SK-N-SH (cell line): ENCODE results near the gene MAPK1. TPM values are rescaled to one million over a fixed set of nuclear protein-coding genes. Genes with fewer than 3 reads are reported as not detected.

Source experiments
- CTCF ChIA-PET: fragments of 300-600, 350-600 bp; formaldehyde crosslinking; extraction: SDS; loops from one replicate; lab custom pipeline; 2021; lab: Yijun Ruan, JAX
- POLR2A ChIA-PET: fragments of 350-600 bp; sonication (Branson Sonifier 250); formaldehyde crosslinking; extraction: SDS; loops from one replicate; lab custom pipeline; 2020; ENCODE audit warnings: antibody characterized with exemption, inconsistent platforms; lab: Yijun Ruan, JAX
- DNase-seq: peaks from one replicate; pipeline ENCODE4 v3.0.0; 2012
- H2AFZ ChIP-seq: fragments of 200-600 bp; sonication (generic); 2 replicates; pipeline ENCODE4 v1.8.1; 2016; ENCODE audit warnings: antibody characterized with exemption, mild to moderate bottlenecking, low read depth
- H3F3A ChIP-seq: fragments of 200-600 bp; sonication (generic); replicated peaks from 2 replicates; pipeline ENCODE3; 2016; ENCODE audit warnings: antibody characterized with exemption, mild to moderate bottlenecking; ENCODE audit not compliant: insufficient read depth
- H3K27ac ChIP-seq, 2 experiments: fragments of 200-500 bp in 1 of 2; fragments of 200-600 bp in 1 of 2; sonication (Bioruptor generic) in 1 of 2; sonication (generic), shearing (Covaris generic) in 1 of 2; 2 replicates each; pipeline versions ENCODE4 v1.5.1 to v1.6.1; 2014 to 2016; ENCODE audit warnings: low read depth in 2 of 2, inconsistent platforms in 1 of 2, low read length in 1 of 2, mild to moderate bottlenecking in 1 of 2, mixed read lengths in 1 of 2
- H3K27me3 ChIP-seq: fragments of 200-600 bp; sonication (generic), shearing (Covaris generic); 2 replicates; pipeline ENCODE4 v1.6.1; 2016; ENCODE audit warnings: mixed run types; ENCODE audit not compliant: insufficient read depth
- H3K36me3 ChIP-seq, 2 experiments: fragments of 200-500 bp in 1 of 2; fragments of 200-600 bp in 1 of 2; sonication (Bioruptor generic) in 1 of 2; sonication (generic) in 1 of 2; replicated peaks in 1 of 2; 2 replicates each; pipeline versions ENCODE3 to v1.5.1; 2014 to 2016; ENCODE audit warnings: low read length in 1 of 2, mild to moderate bottlenecking in 1 of 2; ENCODE audit not compliant: insufficient read depth in 2 of 2, control insufficient read depth in 1 of 2
- H3K4me1 ChIP-seq, 2 experiments: fragments of 200-500 bp in 1 of 2; fragments of 200-600 bp in 1 of 2; sonication (Bioruptor generic) in 1 of 2; sonication (generic), shearing (Covaris generic) in 1 of 2; 2 replicates each; pipeline versions ENCODE4 v1.5.1 to v1.6.1; 2014 to 2016; ENCODE audit warnings: low read depth in 1 of 2, low read length in 1 of 2, mixed run types in 1 of 2; ENCODE audit not compliant: insufficient read depth in 2 of 2, control insufficient read depth in 1 of 2
- H3K4me2 ChIP-seq: fragments of 200-600 bp; sonication (generic), shearing (Covaris generic); 2 replicates; pipeline ENCODE4 v1.6.1; 2017; ENCODE audit warnings: mixed run types
- H3K4me3 ChIP-seq, 2 experiments: fragments of 200-500 bp in 1 of 2; fragments of 200-600 bp in 1 of 2; sonication (Bioruptor generic) in 1 of 2; sonication (generic), shearing (Covaris generic) in 1 of 2; 2 replicates each; pipeline versions ENCODE4 v1.5.1 to v1.8.1; 2014 to 2016; ENCODE audit warnings: low read depth in 2 of 2, inconsistent platforms in 1 of 2, low read length in 1 of 2, mild to moderate bottlenecking in 1 of 2, mixed read lengths in 1 of 2, moderate library complexity in 1 of 2
- H3K79me2 ChIP-seq: fragments of 200-600 bp; sonication (generic); 2 replicates; pipeline ENCODE4 v1.8.1; 2017; ENCODE audit warnings: mild to moderate bottlenecking; ENCODE audit not compliant: insufficient read depth
- H3K9ac ChIP-seq: fragments of 200-600 bp; sonication (generic); 2 replicates; pipeline ENCODE4 v1.6.1; 2017; ENCODE audit warnings: mixed run types
- H3K9me2 ChIP-seq: fragments of 200-600 bp; sonication (generic); 2 replicates; pipeline ENCODE4 v1.6.1; 2017; ENCODE audit warnings: mixed run types
- H3K9me3 ChIP-seq: fragments of 200-600 bp; sonication (generic); 2 replicates; pipeline ENCODE4 v1.6.1; 2017; ENCODE audit warnings: mixed run types, mild to moderate bottlenecking, moderate library complexity
- H4K20me1 ChIP-seq: fragments of 200-600 bp; sonication (generic); 2 replicates; pipeline ENCODE4 v1.6.1; 2017; ENCODE audit warnings: mild to moderate bottlenecking, mixed run types; ENCODE audit not compliant: insufficient read depth
- ELF1 ChIP-seq: IDR thresholded peaks from 2 replicates; pipeline ENCODE4 v1.4.0; 2012
- EP300 ChIP-seq, 2 experiments: IDR thresholded peaks; 2 replicates each; pipeline versions ENCODE4 v1.4.0 to v1.6.1; 2012; ENCODE audit warnings: borderline replicate concordance in 1 of 2, low read depth in 1 of 2, low read length in 1 of 2
- FOXJ3 ChIP-seq: sonication (generic); formaldehyde crosslinking; IDR thresholded peaks from 2 replicates; pipeline ENCODE4 v1.5.1; 2020; ENCODE audit warnings: mild to moderate bottlenecking, missing genetic modification reagents
- GATA2 ChIP-seq: sonication (generic); formaldehyde crosslinking; IDR thresholded peaks from 2 replicates; pipeline ENCODE4 v1.5.0; 2020; ENCODE audit warnings: mild to moderate bottlenecking, missing genetic modification reagents
- NFIC ChIP-seq: IDR thresholded peaks from 2 replicates; pipeline ENCODE4 v1.4.0; 2012; ENCODE audit warnings: borderline replicate concordance
- NRF1 ChIP-seq: IDR thresholded peaks from 2 replicates; pipeline ENCODE4 v1.6.1; 2012; ENCODE audit warnings: low read depth, mild to moderate bottlenecking, low read length
- TEAD4 ChIP-seq: IDR thresholded peaks from 2 replicates; pipeline ENCODE4 v1.4.0; 2012; ENCODE audit warnings: mild to moderate bottlenecking, borderline replicate concordance; ENCODE audit not compliant: insufficient read depth
- YY1 ChIP-seq: IDR thresholded peaks from 2 replicates; pipeline ENCODE4 v1.4.0; 2012; ENCODE audit warnings: low read depth, mild to moderate bottlenecking
- WGBS: methylation state at CpG from one replicate; pipeline ENCODE4 v1.1.6; 2017; ENCODE audit warnings: low lambda C conversion rate; 5-methylcytosine and 5-hydroxymethylcytosine counted together
- polyA plus RNA-seq, 3 experiments: library from polyadenylated mRNA; depleted of rRNA; stranded (reverse); fragments of >200 nt; gene quantifications; 2 replicates each; pipeline ENCODE4 v1.2.3, GENCODE V29; 2012
- TF ChIP-seq, protein P1 (sequence below): IDR thresholded peaks from 2 replicates; pipeline ENCODE4; 2012
- TF ChIP-seq, protein P2 (sequence below): fragments of 150-350 bp; IDR thresholded peaks from 2 replicates; pipeline ENCODE4 v1.6.1; 2016; ENCODE audit warnings: mild to moderate bottlenecking, low read depth, low read length

Gene MAPK1
- polyA plus RNA-seq, 1 of the 3 experiments (the other 2 are of a cell fraction), result 25.6 TPM

DNA sequence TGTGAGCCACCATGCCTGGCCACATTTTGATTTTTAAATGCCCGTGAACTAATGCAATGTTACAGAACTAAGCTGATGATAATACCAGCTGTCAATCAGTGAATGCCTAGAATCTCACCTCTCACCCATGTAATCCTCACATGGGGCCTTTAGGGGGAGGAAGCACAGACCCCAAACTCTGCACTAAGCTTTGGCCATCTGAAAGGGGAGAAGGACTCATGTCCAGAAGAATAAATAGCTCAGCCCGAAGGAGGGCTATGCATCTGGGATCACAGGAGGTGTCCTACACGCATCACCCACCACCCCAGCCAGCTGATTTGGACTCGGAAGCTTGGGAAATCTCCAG is 95.8 kb downstream of the MAPK1 start:
- no peak overlapping the region for H3K4me2 ChIP-seq
- H3K27me3 ChIP-seq, result no peaks in the 10 kb centered on the region
- no peak overlapping the region for H3K9ac ChIP-seq
- H3K4me3 ChIP-seq, result no peak overlapping the region
- 100% methylated on average over 4 of the region's 4 CpGs for WGBS
- H3K27ac ChIP-seq, result no peak overlapping the region
- CTCF ChIA-PET, result interaction anchor here (0.7 to 3.0 kb wide), 4 partner anchors 9 to 1095 kb away, joined by 3 to 15 read pairs (median 3); no protein-coding TSS in a partner anchor
- no peaks in the 10 kb centered on the region for H3K9me3 ChIP-seq
- no peak for TF ChIP-seq NRF1
- TF ChIP-seq GATA2 (CRISPR knock-in tag), result no peak
- TF ChIP-seq, protein P1, sequence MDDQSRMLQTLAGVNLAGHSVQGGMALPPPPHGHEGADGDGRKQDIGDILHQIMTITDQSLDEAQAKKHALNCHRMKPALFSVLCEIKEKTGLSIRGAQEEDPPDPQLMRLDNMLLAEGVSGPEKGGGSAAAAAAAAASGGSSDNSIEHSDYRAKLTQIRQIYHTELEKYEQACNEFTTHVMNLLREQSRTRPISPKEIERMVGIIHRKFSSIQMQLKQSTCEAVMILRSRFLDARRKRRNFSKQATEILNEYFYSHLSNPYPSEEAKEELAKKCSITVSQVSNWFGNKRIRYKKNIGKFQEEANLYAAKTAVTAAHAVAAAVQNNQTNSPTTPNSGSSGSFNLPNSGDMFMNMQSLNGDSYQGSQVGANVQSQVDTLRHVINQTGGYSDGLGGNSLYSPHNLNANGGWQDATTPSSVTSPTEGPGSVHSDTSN, result no peak
- TF ChIP-seq YY1, result no peak
- no peak for TF ChIP-seq NFIC
- no peak for TF ChIP-seq FOXJ3
- TF ChIP-seq TEAD4, result no peak
- no peak for TF ChIP-seq ELF1
- H3K4me1 ChIP-seq, result no peaks in the 10 kb centered on the region
- POLR2A ChIA-PET, result interaction anchor here (1.6 kb wide), 1 partner anchor 35 kb away, joined by 5 read pairs; no protein-coding TSS in a partner anchor
- DNase-seq, result no peak
- no peak overlapping the region for H2AFZ ChIP-seq
- peaks cover 37 to 46% of the 10 kb centered on the region in 2 experiments for H3K36me3 ChIP-seq
- no peaks in the 10 kb centered on the region for H3F3A ChIP-seq
- no peaks in the 10 kb centered on the region for H4K20me1 ChIP-seq
- no peaks in the 10 kb centered on the region for H3K9me2 ChIP-seq
- peaks cover 3% of the 10 kb centered on the region; the same call in 1 of the 2 replicates for H3K79me2 ChIP-seq

DNA sequence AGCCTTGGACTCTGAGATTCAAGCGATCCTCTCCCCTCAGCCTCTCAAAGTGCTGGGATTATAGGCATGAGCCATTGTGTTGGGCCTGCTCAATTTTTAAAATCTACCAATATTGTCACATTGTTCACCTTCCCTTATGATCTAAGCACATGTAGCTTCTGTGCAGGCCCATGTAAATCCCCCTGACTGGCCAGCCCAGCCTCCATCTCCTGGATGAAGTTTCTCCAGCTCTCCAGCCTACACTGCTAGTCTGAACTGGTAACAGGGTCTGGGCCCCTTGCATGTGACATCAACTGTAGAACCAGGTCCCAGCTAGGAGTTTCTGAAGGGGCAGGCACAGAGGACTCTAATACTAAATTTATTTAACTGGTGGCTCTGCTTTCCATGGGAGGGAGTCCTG is 99.0 kb downstream of the MAPK1 start:
- no peaks in the 10 kb centered on the region for H3K27me3 ChIP-seq
- no peaks in the 10 kb centered on the region for H4K20me1 ChIP-seq
- peaks cover 60 to 67% of the 10 kb centered on the region in 2 experiments for H3K36me3 ChIP-seq
- H3K79me2 ChIP-seq, result no peaks in the 10 kb centered on the region; the same call in 1 of the 2 replicates
- WGBS, result 95% methylated on average over 1 of the region's 1 CpG
- POLR2A ChIA-PET, result no interaction called here
- CTCF ChIA-PET, result interaction anchor here (0.9 kb wide), 1 partner anchor 184 kb away, joined by 3 read pairs; the partner anchor contains the start of gene PPM1F
- TF ChIP-seq, protein P2, sequence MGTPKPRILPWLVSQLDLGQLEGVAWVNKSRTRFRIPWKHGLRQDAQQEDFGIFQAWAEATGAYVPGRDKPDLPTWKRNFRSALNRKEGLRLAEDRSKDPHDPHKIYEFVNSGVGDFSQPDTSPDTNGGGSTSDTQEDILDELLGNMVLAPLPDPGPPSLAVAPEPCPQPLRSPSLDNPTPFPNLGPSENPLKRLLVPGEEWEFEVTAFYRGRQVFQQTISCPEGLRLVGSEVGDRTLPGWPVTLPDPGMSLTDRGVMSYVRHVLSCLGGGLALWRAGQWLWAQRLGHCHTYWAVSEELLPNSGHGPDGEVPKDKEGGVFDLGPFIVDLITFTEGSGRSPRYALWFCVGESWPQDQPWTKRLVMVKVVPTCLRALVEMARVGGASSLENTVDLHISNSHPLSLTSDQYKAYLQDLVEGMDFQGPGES, result no peak
- no peak for TF ChIP-seq EP300 (IDR thresholded peaks at IDR 0.05; ENCODE audit: borderline replicate concordance in 1 of 2, low read depth in 1 of 2, low read length in 1 of 2)
- TF ChIP-seq, all 33 proteins: peak for 0
- no peak overlapping the region for H3K4me3 ChIP-seq
- DNase-seq, result no peak
- H2AFZ ChIP-seq, result no peak overlapping the region
- H3K27ac ChIP-seq, result no peak overlapping the region
- H3K9ac ChIP-seq, result no peak overlapping the region
- H3K4me1 ChIP-seq, result no peaks in the 10 kb centered on the region
- H3K4me2 ChIP-seq, result no peak overlapping the region
- no peaks in the 10 kb centered on the region for H3K9me3 ChIP-seq
- no peaks in the 10 kb centered on the region for H3F3A ChIP-seq
- H3K9me2 ChIP-seq, result no peaks in the 10 kb centered on the region
